GM13976 (cell line): ENCODE measurements around the gene IFNL2.

Experiments used
- DNase-seq: peaks from one replicate; pipeline ENCODE4 v3.0.0; 2012; ENCODE audit warnings: low spot score
- CTCF ChIP-seq: IDR thresholded peaks from 2 replicates; pipeline ENCODE4 v1.5.1; 2012; ENCODE audit warnings: borderline replicate concordance, mild to moderate bottlenecking; ENCODE audit not compliant: insufficient read depth; ENCODE audit errors: extremely low read depth, missing control alignments, control extremely low read depth
- in situ Hi-C: fragments of 300-500 bp; cut with MboI; formaldehyde crosslinking; loops from one replicate; pipeline ENCODE4 v1.12.0; 2022; ENCODE audit warnings: low sequenced_read_pairs, mixed read lengths, inconsistent platforms; ENCODE audit not compliant: unreplicated experiment

The IFNL2 gene

DNA sequence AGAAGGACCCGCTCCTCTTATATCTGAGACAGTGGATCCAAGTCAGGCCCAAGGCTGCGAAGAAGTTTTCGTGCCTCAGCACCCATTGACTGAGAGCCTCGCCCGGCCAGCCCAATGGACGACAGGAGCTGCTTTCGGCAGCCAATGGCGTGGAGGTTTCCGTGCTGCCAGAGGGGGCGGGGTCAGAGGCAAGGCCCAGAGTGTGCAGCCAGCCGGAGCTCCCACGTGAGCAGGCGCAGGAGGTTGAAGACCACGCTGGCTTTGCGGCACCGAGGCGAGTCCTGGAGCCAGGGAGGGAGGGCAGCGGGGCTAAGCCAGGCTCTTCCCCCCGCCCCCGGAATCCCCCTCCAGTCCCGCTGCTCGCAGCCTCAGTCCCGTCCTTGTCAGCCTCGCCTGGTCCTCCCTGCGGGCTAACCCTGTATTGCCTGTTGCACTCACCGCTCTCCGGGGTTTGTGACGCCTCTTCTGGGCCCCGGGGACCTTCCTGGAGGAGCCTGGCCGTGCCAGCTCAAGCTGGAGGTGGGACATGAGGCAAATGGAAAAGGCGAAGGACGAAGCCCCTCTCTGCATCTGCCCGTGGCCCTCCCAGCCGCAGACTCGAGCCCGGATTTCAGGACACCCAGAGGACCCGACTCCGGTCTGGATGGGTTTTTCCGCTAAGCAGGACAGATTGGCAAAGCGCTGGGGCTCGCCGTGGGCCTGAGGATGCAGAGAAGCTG lies 21.1 kb upstream of the IFNL2 start:
- in situ Hi-C loops, result no loop called here
- peak; percentile 40 for DNase-seq
- no peak for TF ChIP-seq CTCF

- in situ Hi-C loops, result no loop called here
- DNase-seq, result no peak
- TF ChIP-seq CTCF, result no peak
These were observed 20.2 kb upstream of the IFNL2 start for GRCh38 chr19:39247701-39248664.

GRCh38 chr19:39248806-39249205 lies 19.4 kb upstream of the IFNL2 start, which contains the start of gene IFNL4:
TSS of gene IFNL4 (minus strand) at chr19:39248856.
- no peak for TF ChIP-seq CTCF
- in situ Hi-C loops, result no loop called here
- DNase-seq, result no peak

GRCh38 chr19:39251081-39251480 lies 17.1 kb upstream of the IFNL2 start:
- no peak for TF ChIP-seq CTCF
- in situ Hi-C loops, result no loop called here
- no peak for DNase-seq

GRCh38 chr19:39251846-39252245 lies 16.4 kb upstream of the IFNL2 start:
- no peak for DNase-seq
- no peak for TF ChIP-seq CTCF
- in situ Hi-C loops, result no loop called here

GRCh38 chr19:39252458-39252857 lies 15.7 kb upstream of the IFNL2 start:
- no peak for TF ChIP-seq CTCF
- in situ Hi-C loops, result no loop called here
- no peak for DNase-seq
